ENCODE measurements around the gene GMEB1. TPM values are rescaled to one million over a fixed set of nuclear protein-coding genes. Genes with fewer than 3 reads are reported as not detected.
A peak's percentile ranks its signal among the peaks of the same experiment; 100 is the strongest.

The GMEB1 gene
- total and polyA plus RNA-seq, 10 of the 15 experiments (the other 5 are each of a cell fraction or from before 2014, with no cell fraction given): 4.9 to 17.6 (median 9.4) TPM

DNA sequence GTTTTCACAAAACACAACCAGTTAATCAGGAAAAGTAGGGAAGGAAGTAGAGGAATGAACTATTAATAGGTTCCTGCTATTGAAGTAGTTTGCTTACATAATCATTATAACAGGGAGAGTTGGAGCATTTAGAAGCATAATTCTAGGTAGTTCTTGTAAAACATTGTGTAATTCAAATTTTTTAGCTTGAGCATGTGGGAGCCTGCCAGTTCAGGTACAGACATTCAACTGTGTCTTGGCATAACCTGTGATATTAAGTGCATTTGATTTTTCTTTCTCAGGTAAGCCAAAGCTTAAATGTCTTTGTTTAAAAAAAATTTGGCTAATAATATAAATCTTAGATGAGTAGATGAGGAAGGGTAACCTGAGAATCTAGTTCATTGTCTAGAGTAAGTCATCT is 71.5 kb downstream of the GMEB1 start:
- Histone ChIP-seq H3K79me2 (ENCODE audit: control insufficient read depth, insufficient read depth, low read length) (peaks cover 79% of the 10 kb centered on the region), H3K9me3 (replicated peaks; ENCODE audit: control insufficient read depth, insufficient read depth, low read length) (no peaks in the 10 kb centered on the region), H3K4me3 (peak overlapping the region; percentile 24), H4K20me1 (ENCODE audit: control insufficient read depth, insufficient read depth) (peaks cover 5% of the 10 kb centered on the region; the same call in 1 of the 2 replicates), H3K9ac (ENCODE audit: control insufficient read depth, insufficient read depth, low read length) (no peak overlapping the region; the same call in 1 of the 2 replicates), H3K36me3 (ENCODE audit: control insufficient read depth in 2 of 2, insufficient read depth in 2 of 2, low read length in 1 of 2) (peaks cover 9 to 36% of the 10 kb centered on the region in 2 experiments), H3K4me1 (ENCODE audit: control insufficient read depth, insufficient read depth, low read length) (peaks cover 7% of the 10 kb centered on the region; the same call in 1 of the 2 replicates), H3K27me3 (replicated peaks in 1 of 2; ENCODE audit: control insufficient read depth in 2 of 2, insufficient read depth in 2 of 2, low read length in 1 of 2) (no peaks in the 10 kb centered on the region), H2AFZ (ENCODE audit: control insufficient read depth, low read depth, low read length) (no peak overlapping the region), H3K27ac (ENCODE audit: control insufficient read depth, insufficient read depth) (no peak overlapping the region), H3K4me2 (ENCODE audit: control insufficient read depth, insufficient read depth) (peak overlapping the region; percentile 65)
- in situ Hi-C loops (cut with MboI) (no loop called here), intact Hi-C loops (cut with micrococcal nuclease; ENCODE audit: unreplicated experiment) (no loop called here)
- ChIA-PET RAD21 (ENCODE audit: unreplicated experiment) (no interaction called here), SMC1A (ENCODE audit: uncharacterized antibody, unreplicated experiment) (no interaction called here), POLR2A (interaction anchor here (1.4 kb wide), 1 partner anchor 96 kb away, joined by 4 read pairs; no protein-coding TSS in a partner anchor), CTCF (no interaction called here)
- no peak for TF ChIP-seq BCL11A (IDR thresholded peaks at IDR 0.05; ENCODE audit: low read depth, low read length)
- TF ChIP-seq RB1 (IDR thresholded peaks at IDR 0.05; ENCODE audit: borderline replicate concordance): no peak
- no peak for TF ChIP-seq CREM (IDR thresholded peaks at IDR 0.05; ENCODE audit: low read depth)
- BruUV-seq (replicated peaks): no TSS peak
- ATAC-seq (no peak), DNase-seq (ENCODE audit: low read depth, low spot score) (no peak), FAIRE-seq (no peak)

DNA sequence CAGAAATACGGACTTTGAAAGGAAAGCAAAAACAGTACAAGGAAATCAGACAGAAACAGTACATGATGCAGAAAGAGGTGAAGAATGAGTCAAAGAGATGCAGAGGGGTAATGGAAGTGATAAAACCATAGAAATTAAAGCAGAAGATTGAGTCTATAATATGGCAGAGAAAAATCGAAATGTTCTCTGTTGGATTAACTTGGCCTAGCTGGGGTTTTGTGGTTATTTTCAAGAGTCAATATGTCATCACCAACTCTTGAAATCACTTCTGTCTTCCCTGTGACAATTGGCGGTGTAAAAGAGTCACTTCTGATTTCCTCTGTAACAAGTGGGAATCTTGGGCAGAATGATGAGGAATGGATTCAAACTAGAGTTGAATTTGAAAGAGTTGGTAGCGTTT is 75.6 kb downstream of the GMEB1 start:
- Histone ChIP-seq H3K9ac (ENCODE audit: control insufficient read depth, insufficient read depth, low read length) (no peak overlapping the region), H3K4me2 (ENCODE audit: control insufficient read depth, insufficient read depth) (peak overlapping the region; percentile 26; the same call in 1 of the 2 replicates), H3K4me3 (peak overlapping the region; percentile 35; the same call in 1 of the 2 replicates), H3K27me3 (replicated peaks in 1 of 2; ENCODE audit: control insufficient read depth in 2 of 2, insufficient read depth in 2 of 2, low read length in 1 of 2) (no peaks in the 10 kb centered on the region), H4K20me1 (ENCODE audit: control insufficient read depth, insufficient read depth) (peaks cover 5% of the 10 kb centered on the region), H3K4me1 (ENCODE audit: control insufficient read depth, insufficient read depth, low read length) (no peaks in the 10 kb centered on the region; the same call in 1 of the 2 replicates), H3K9me3 (replicated peaks; ENCODE audit: control insufficient read depth, insufficient read depth, low read length) (no peaks in the 10 kb centered on the region), H3K79me2 (ENCODE audit: control insufficient read depth, insufficient read depth, low read length) (peaks cover 91% of the 10 kb centered on the region), H3K27ac (ENCODE audit: control insufficient read depth, insufficient read depth) (no peak overlapping the region), H3K36me3 (ENCODE audit: control insufficient read depth in 2 of 2, insufficient read depth in 2 of 2, low read length in 1 of 2) (peaks cover 9 to 38% of the 10 kb centered on the region in 2 experiments), H2AFZ (ENCODE audit: control insufficient read depth, low read depth, low read length) (no peak overlapping the region)
- DNase-seq (ENCODE audit: low read depth, low spot score) (no peak), ATAC-seq (peak; percentile 48), FAIRE-seq (no peak)
- intact Hi-C loops (cut with micrococcal nuclease; ENCODE audit: unreplicated experiment): no loop called here
- POLR2A ChIA-PET: no interaction called here
- RAD21 ChIA-PET (ENCODE audit: unreplicated experiment): no interaction called here
- BruUV-seq (replicated peaks): no TSS peak
- in situ Hi-C loops (cut with MboI): no loop called here
- CTCF ChIA-PET: no interaction called here
- SMC1A ChIA-PET (ENCODE audit: uncharacterized antibody, unreplicated experiment): interaction anchor here (1.1 kb wide), 1 partner anchor 18 kb away, joined by 3 read pairs; no protein-coding TSS in a partner anchor
- 26% methylated on average over 4 of the region's 4 CpGs for WGBS (ENCODE audit: insufficient coverage, insufficient replicate concordance, low lambda C conversion rate, missing lambda C conversion rate)
- no peak for TF ChIP-seq TCF3 (IDR thresholded peaks at IDR 0.05; ENCODE audit: borderline replicate concordance, insufficient read depth, low read depth, low read length)
- no peak for TF ChIP-seq NFYB (IDR thresholded peaks at IDR 0.05; ENCODE audit: insufficient read depth, low read depth, low read length)
- TF ChIP-seq RUNX3 (IDR thresholded peaks at IDR 0.05; ENCODE audit: low read length): peak; percentile 89
- no peak for TF ChIP-seq FOS (IDR thresholded peaks at IDR 0.05; ENCODE audit: borderline replicate concordance, extremely low read depth, insufficient read length)
- TF ChIP-seq, protein P1, sequence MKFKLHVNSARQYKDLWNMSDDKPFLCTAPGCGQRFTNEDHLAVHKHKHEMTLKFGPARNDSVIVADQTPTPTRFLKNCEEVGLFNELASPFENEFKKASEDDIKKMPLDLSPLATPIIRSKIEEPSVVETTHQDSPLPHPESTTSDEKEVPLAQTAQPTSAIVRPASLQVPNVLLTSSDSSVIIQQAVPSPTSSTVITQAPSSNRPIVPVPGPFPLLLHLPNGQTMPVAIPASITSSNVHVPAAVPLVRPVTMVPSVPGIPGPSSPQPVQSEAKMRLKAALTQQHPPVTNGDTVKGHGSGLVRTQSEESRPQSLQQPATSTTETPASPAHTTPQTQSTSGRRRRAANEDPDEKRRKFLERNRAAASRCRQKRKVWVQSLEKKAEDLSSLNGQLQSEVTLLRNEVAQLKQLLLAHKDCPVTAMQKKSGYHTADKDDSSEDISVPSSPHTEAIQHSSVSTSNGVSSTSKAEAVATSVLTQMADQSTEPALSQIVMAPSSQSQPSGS (IDR thresholded peaks at IDR 0.05; ENCODE audit: low read length): peak; percentile 46; the same call in 1 of the 2 replicates
- TF ChIP-seq, protein P2, sequence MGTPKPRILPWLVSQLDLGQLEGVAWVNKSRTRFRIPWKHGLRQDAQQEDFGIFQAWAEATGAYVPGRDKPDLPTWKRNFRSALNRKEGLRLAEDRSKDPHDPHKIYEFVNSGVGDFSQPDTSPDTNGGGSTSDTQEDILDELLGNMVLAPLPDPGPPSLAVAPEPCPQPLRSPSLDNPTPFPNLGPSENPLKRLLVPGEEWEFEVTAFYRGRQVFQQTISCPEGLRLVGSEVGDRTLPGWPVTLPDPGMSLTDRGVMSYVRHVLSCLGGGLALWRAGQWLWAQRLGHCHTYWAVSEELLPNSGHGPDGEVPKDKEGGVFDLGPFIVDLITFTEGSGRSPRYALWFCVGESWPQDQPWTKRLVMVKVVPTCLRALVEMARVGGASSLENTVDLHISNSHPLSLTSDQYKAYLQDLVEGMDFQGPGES (IDR thresholded peaks at IDR 0.05): no peak
- no peak for TF ChIP-seq POLR2AphosphoS5 (IDR thresholded peaks at IDR 0.05; ENCODE audit: low read length)
- peak; percentile 59; the same call in 1 of the 2 replicates for TF ChIP-seq JUNB (IDR thresholded peaks at IDR 0.05)
- TF ChIP-seq, protein P3, sequence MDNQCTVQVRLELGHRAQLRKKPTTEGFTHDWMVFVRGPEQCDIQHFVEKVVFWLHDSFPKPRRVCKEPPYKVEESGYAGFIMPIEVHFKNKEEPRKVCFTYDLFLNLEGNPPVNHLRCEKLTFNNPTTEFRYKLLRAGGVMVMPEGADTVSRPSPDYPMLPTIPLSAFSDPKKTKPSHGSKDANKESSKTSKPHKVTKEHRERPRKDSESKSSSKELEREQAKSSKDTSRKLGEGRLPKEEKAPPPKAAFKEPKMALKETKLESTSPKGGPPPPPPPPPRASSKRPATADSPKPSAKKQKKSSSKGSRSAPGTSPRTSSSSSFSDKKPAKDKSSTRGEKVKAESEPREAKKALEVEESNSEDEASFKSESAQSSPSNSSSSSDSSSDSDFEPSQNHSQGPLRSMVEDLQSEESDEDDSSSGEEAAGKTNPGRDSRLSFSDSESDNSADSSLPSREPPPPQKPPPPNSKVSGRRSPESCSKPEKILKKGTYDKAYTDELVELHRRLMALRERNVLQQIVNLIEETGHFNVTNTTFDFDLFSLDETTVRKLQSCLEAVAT (IDR thresholded peaks at IDR 0.05): peak; percentile 91

Data from GM12878 (cell line).